HL-60 (cell line): ENCODE data around the gene CD300H.

ENCODE experiments used
- DNase-seq, 2 experiments: peaks; one replicate each; pipeline ENCODE4 v3.0.0-alpha.2; 2010 to 2020; ENCODE audit warnings: low read depth in 1 of 2, low spot score in 1 of 2
- H3K27ac ChIP-seq: fragments of 250-450 bp; sonication (Bioruptor Pico); replicated peaks from 2 replicates; pipeline ENCODE4 v1.5.1; 2020; ENCODE audit warnings: mild to moderate bottlenecking, moderate library complexity
- H3K27me3 ChIP-seq: fragments of 250-450 bp; sonication (Bioruptor Pico); 2 replicates; pipeline ENCODE4 v1.5.1; 2021; ENCODE audit warnings: mild to moderate bottlenecking, moderate library complexity; ENCODE audit not compliant: insufficient read depth, poor library complexity, severe bottlenecking
- H3K4me3 ChIP-seq: replicated peaks from 2 replicates; pipeline ENCODE4 v1.5.1; 2011; ENCODE audit warnings: mild to moderate bottlenecking, control low read depth, low read length; ENCODE audit not compliant: insufficient read depth
- CTCF ChIP-seq: IDR thresholded peaks from one replicate; pipeline ENCODE4 v1.5.1; 2011; ENCODE audit warnings: low read length, control low read depth, inconsistent platforms; ENCODE audit not compliant: insufficient read depth
- GABPA ChIP-seq: IDR thresholded peaks from 2 replicates; pipeline ENCODE4 v1.6.1; 2012; ENCODE audit warnings: low read depth
- POLR2AphosphoS5 ChIP-seq: IDR thresholded peaks from 2 replicates; pipeline ENCODE4 v1.6.1; 2012; ENCODE audit warnings: low read depth
- REST ChIP-seq: IDR thresholded peaks from 2 replicates; pipeline ENCODE4 v1.6.1; 2012; ENCODE audit warnings: low read depth; ENCODE audit not compliant: insufficient replicate concordance
- SPI1 ChIP-seq: IDR thresholded peaks from 2 replicates; pipeline ENCODE4 v1.6.1; 2012; ENCODE audit warnings: low read depth, mild to moderate bottlenecking, borderline replicate concordance

CD300H gene

GRCh38 chr17:74610108-74610507, 42.8 kb upstream of the CD300H start:
- H3K4me3 ChIP-seq, result no peak overlapping the region
- no peak for DNase-seq
- H3K27ac ChIP-seq, result no peak overlapping the region
- peaks cover 6% of the 10 kb centered on the region for H3K27me3 ChIP-seq
- TF ChIP-seq POLR2AphosphoS5 (no peak), REST (peak; percentile 95)

DNA sequence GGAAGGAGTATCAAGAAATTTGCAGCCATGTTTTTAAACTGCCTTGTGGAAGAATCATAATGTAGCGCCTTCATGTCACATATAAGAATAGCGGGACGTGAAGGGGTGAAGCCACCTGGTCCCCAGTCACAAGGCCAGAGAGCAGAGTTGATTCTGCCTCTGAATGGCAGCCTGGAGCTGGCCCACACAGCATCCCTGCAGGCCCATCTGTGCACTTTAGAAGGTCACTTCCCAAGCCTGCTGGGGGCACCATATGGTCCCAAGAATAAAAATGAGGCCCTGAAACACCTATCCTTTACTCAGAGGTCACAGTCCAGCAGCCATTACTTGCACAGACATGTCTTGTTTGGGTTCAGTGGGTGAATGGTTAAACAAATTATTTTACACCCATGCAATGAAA, 41.2 kb upstream of the CD300H start:
- H3K27ac ChIP-seq, result no peak overlapping the region
- TF ChIP-seq SPI1, result no peak
- no peak for TF ChIP-seq POLR2AphosphoS5
- no peak for TF ChIP-seq CTCF
- no peak for TF ChIP-seq GABPA
- no peak for TF ChIP-seq REST
- H3K27me3 ChIP-seq, result peaks cover 6% of the 10 kb centered on the region
- H3K4me3 ChIP-seq, result no peak overlapping the region
- DNase-seq, result no peak

- Histone ChIP-seq H3K4me3 (no peak overlapping the region), H3K27me3 (peaks cover 6% of the 10 kb centered on the region), H3K27ac (no peak overlapping the region)
- DNase-seq, result no peak
- TF ChIP-seq SPI1 (peak; percentile 77), REST (no peak)
Observed at GRCh38 chr17:74607221-74607620, 39.9 kb upstream of the CD300H start.

DNA sequence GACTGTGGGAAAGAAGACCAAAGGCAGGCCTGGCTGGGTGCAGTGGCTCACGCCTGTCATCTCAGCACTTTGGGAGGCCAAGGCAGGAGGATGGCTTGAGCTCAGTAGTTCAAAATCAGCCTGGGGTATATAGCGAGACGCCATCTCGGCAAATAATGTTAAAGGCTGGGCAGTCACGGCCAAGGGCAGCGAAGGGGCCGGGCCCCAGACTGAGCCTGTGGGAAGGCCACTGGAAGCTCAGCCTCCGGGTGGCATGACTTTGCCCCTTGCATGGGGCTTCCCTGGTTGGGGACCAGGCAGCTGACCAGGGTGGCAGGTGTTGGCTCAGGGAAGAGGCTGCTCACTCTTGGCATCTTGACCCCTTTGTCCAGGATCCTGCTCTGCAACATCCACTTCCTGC, 38.7 kb upstream of the CD300H start:
- TF ChIP-seq CTCF (no peak), POLR2AphosphoS5 (no peak), REST (no peak), GABPA (no peak), SPI1 (no peak)
- no peak for DNase-seq
- Histone ChIP-seq H3K27me3 (peaks cover 6% of the 10 kb centered on the region), H3K27ac (no peak overlapping the region), H3K4me3 (no peak overlapping the region)
